GM12878 (cell line): ENCODE data around the gene METRNL. TPM values are rescaled to one million over a fixed set of nuclear protein-coding genes. Genes with fewer than 3 reads are reported as not detected.

Source experiments
- ATAC-seq: fragments of 200-7000 bp; cut with Tn5 transposase; 3 replicates; pipeline ENCODE4 v1.9.1; 2020; ENCODE audit warnings: mild to moderate bottlenecking, moderate library complexity
- BruUV-seq: library from RNA; stranded (reverse); fragments of 400-500 nt; replicated peaks from 2 replicates; lab custom pipeline; 2021; lab: Mats Ljungman, UMichigan
- CTCF ChIA-PET: fragments of 300-600 bp; sonication (Branson Sonifier 250); formaldehyde crosslinking; extraction: SDS; loops from one replicate; lab custom pipeline; 2021; ENCODE audit warnings: inconsistent platforms; lab: Yijun Ruan, JAX
- POLR2A ChIA-PET: fragments of 350-600 bp; formaldehyde crosslinking; extraction: SDS; loops from one replicate; lab custom pipeline; 2021; ENCODE audit warnings: inconsistent platforms; lab: Charles Lee
- RAD21 ChIA-PET: fragments of 300-600 bp; sonication (Branson Sonifier 250); formaldehyde crosslinking; loops from one replicate; lab custom pipeline; 2023; ENCODE audit warnings: antibody characterized with exemption; ENCODE audit not compliant: unreplicated experiment; lab: Charles Lee
- SMC1A ChIA-PET: fragments of 300-600 bp; sonication (Branson Sonifier 250); formaldehyde crosslinking; loops from one replicate; lab custom pipeline; 2023; ENCODE audit not compliant: unreplicated experiment, uncharacterized antibody; lab: Charles Lee
- DNase-seq: peaks from one replicate; pipeline ENCODE4 v3.0.0-alpha.2; 2011; ENCODE audit warnings: low read depth, low spot score
- FAIRE-seq: peaks from 3 replicates; lab custom pipeline; 2011; peaks lifted over from hg19 to GRCh38; lab: Jason Lieb, UNC
- H2AFZ ChIP-seq: 2 replicates; pipeline ENCODE4 v1.6.0; 2011; ENCODE audit warnings: low read depth, low read length, control low read depth; ENCODE audit not compliant: control insufficient read depth
- H3K27ac ChIP-seq: 2 replicates; pipeline ENCODE4 v1.5.1; 2011; ENCODE audit warnings: control low read depth; ENCODE audit not compliant: control insufficient read depth, insufficient read depth
- H3K27me3 ChIP-seq, 2 experiments: replicated peaks in 1 of 2; 2 replicates each; pipeline versions ENCODE4 v1.6.0 to v1.6.1; 2011; ENCODE audit warnings: low read length in 1 of 2; ENCODE audit not compliant: control insufficient read depth in 2 of 2, insufficient read depth in 2 of 2
- H3K36me3 ChIP-seq, 2 experiments: 2 replicates each; pipeline ENCODE4 v1.5.1; 2011; ENCODE audit warnings: low read length in 1 of 2; ENCODE audit not compliant: control insufficient read depth in 2 of 2, insufficient read depth in 2 of 2
- H3K4me1 ChIP-seq: 2 replicates; pipeline ENCODE4 v1.6.1; 2011; ENCODE audit warnings: mild to moderate bottlenecking, low read length, moderate library complexity, mixed read lengths; ENCODE audit not compliant: control insufficient read depth, insufficient read depth
- H3K4me2 ChIP-seq: 2 replicates; pipeline ENCODE4 v1.6.0; 2011; ENCODE audit warnings: control low read depth; ENCODE audit not compliant: control insufficient read depth, insufficient read depth
- H3K4me3 ChIP-seq: fragments of 200-600 bp; sonication (generic); 2 replicates; pipeline ENCODE4 v1.5.1; 2016
- H3K79me2 ChIP-seq: 2 replicates; pipeline ENCODE4 v1.6.0; 2011; ENCODE audit warnings: low read length; ENCODE audit not compliant: control insufficient read depth, insufficient read depth
- H3K9ac ChIP-seq: 2 replicates; pipeline ENCODE4 v1.8.0; 2011; ENCODE audit warnings: low read length, control low read depth, mixed read lengths; ENCODE audit not compliant: control insufficient read depth, insufficient read depth
- H3K9me3 ChIP-seq: replicated peaks from 3 replicates; pipeline ENCODE4 v1.5.1; 2011; ENCODE audit warnings: mild to moderate bottlenecking, low read length; ENCODE audit not compliant: control insufficient read depth, insufficient read depth
- H4K20me1 ChIP-seq: 2 replicates; pipeline ENCODE4 v1.6.0; 2011; ENCODE audit not compliant: control insufficient read depth, insufficient read depth
- CHD1 ChIP-seq: IDR thresholded peaks from 2 replicates; pipeline ENCODE4 v1.6.1; 2012; ENCODE audit warnings: low read depth, low read length, improper control_type of control experiment
- DPF2 ChIP-seq: fragments of 450-650 bp; IDR thresholded peaks from 2 replicates; pipeline ENCODE4 v1.6.1; 2017; ENCODE audit warnings: mild to moderate bottlenecking
- ETV6 ChIP-seq, 2 experiments: fragments of 450-650 bp in 1 of 2; IDR thresholded peaks in 1 of 2; conservative IDR thresholded peaks in 1 of 2; 2 replicates each; pipeline ENCODE4 v1.6.1; 2014; ENCODE audit warnings: antibody characterized with exemption in 1 of 2, borderline replicate concordance in 1 of 2, low read depth in 1 of 2, mild to moderate bottlenecking in 1 of 2, moderate library complexity in 1 of 2
- HDAC6 ChIP-seq: fragments of 200-600 bp; sonication (generic); IDR thresholded peaks from one replicate; pipeline ENCODE4 v1.8.0; 2017; ENCODE audit warnings: antibody characterized with exemption; ENCODE audit not compliant: unreplicated experiment
- KAT2A ChIP-seq: conservative IDR thresholded peaks from 2 replicates; pipeline ENCODE4 v1.6.1; 2011; ENCODE audit warnings: low read depth, low read length; ENCODE audit not compliant: control insufficient read depth
- PKNOX1 ChIP-seq: fragments of 450-650 bp; IDR thresholded peaks from 2 replicates; pipeline ENCODE4 v1.6.1; 2016; ENCODE audit warnings: mild to moderate bottlenecking
- PML ChIP-seq: IDR thresholded peaks from 2 replicates; pipeline ENCODE4 v1.6.1; 2012; ENCODE audit warnings: low read length, inconsistent platforms
- RAD21 ChIP-seq: IDR thresholded peaks from 2 replicates; pipeline ENCODE4 v1.6.1; 2011; ENCODE audit warnings: mild to moderate bottlenecking, low read depth, low read length, moderate library complexity; ENCODE audit not compliant: insufficient read depth
- RELB ChIP-seq: fragments of 450-650 bp; IDR thresholded peaks from 2 replicates; pipeline ENCODE4 v1.6.1; 2017; ENCODE audit warnings: low read depth, mild to moderate bottlenecking, moderate library complexity
- SREBF1 ChIP-seq: IDR thresholded peaks from 2 replicates; pipeline ENCODE4 v1.6.1; 2012; ENCODE audit warnings: mild to moderate bottlenecking, low read length
- ZNF384 ChIP-seq: IDR thresholded peaks from 2 replicates; pipeline ENCODE4 v1.6.1; 2012; ENCODE audit warnings: low read depth, mild to moderate bottlenecking, low read length, improper control_type of control experiment, borderline replicate concordance
- WGBS: methylation state at CpG from one replicate; pipeline ENCODE4 v1.1.6; 2016; ENCODE audit warnings: low lambda C conversion rate; ENCODE audit not compliant: insufficient replicate concordance, insufficient coverage; ENCODE audit errors: missing lambda C conversion rate; 5-methylcytosine and 5-hydroxymethylcytosine counted together
- in situ Hi-C: fragments of 300-500 bp; cut with MboI; formaldehyde crosslinking; loops from 9 replicates; pipeline ENCODE4 v1.14.3; 2018; ENCODE audit warnings: mixed read lengths
- intact Hi-C: fragments of 100-400 bp; cut with micrococcal nuclease; formaldehyde crosslinking; loops from one replicate; pipeline ENCODE4 v1.14.2; 2022; ENCODE audit not compliant: unreplicated experiment
- polyA plus RNA-seq, 11 experiments: library from polyadenylated mRNA; depleted of rRNA in 4 of 11; unstranded in 6 of 11; stranded (reverse) in 5 of 11; fragments of >200 nt; fragmentation: Nextera tagmentation in 4 of 11; fragmentation: Illumina TruSeq in 1 of 11; extraction: Ambion mirVana in 4 of 11; extraction: Trizol in 1 of 11; gene quantifications; 1 replicate in 1 of 11; 2 replicates in 10 of 11; pipeline versions ENCODE4 v1.2.1 to v1.2.3, GENCODE V29; 2011 to 2016; ENCODE audit warnings: inconsistent platforms in 2 of 11, missing spikeins in 2 of 11, low read depth in 1 of 11
- total RNA-seq, 4 experiments: library from RNA; depleted of rRNA in 3 of 4; stranded (reverse); fragments of >200 nt in 3 of 4; fragmentation: Illumina TruSeq in 1 of 4; extraction: Trizol in 1 of 4; gene quantifications; 2 replicates each; pipeline versions ENCODE4 v1.2.1 to v1.2.3, GENCODE V29; 2013 to 2021

METRNL gene
- total and polyA plus RNA-seq, 10 of the 15 experiments (the other 5 are each of a cell fraction or from before 2014, with no cell fraction given), result 0.05 to 3.7 (median 0.48) TPM; not detected in 2

GRCh38 chr17:83030432-83030831 lies 49.0 kb upstream of the METRNL start:
- H3K27ac ChIP-seq, result no peak overlapping the region
- no peak for ATAC-seq
- ChIA-PET POLR2A (no interaction called here), RAD21 (no interaction called here)
- in situ Hi-C loops, result no loop called here
- H3K9me3 ChIP-seq, result no peaks in the 10 kb centered on the region; the same call in 2 of the 3 replicates
- H3K4me1 ChIP-seq, result no peaks in the 10 kb centered on the region
- no peaks in the 10 kb centered on the region; a peak in 1 of 4 replicates for H3K36me3 ChIP-seq
- intact Hi-C loops, result no loop called here
- H2AFZ ChIP-seq, result no peak overlapping the region
- no peak for DNase-seq
- no peak for FAIRE-seq
- no TSS peak for BruUV-seq
- TF ChIP-seq RELB, result no peak
- no peak for TF ChIP-seq SREBF1
- no peak for TF ChIP-seq CHD1
- TF ChIP-seq, all 136 proteins: peak for 0
- no peak overlapping the region for H3K9ac ChIP-seq
- H4K20me1 ChIP-seq, result no peaks in the 10 kb centered on the region
- no peaks in the 10 kb centered on the region for H3K27me3 ChIP-seq
- WGBS, result 89% methylated on average over 23 of the region's 23 CpGs
- SMC1A ChIA-PET, result no interaction called here
- H3K4me3 ChIP-seq, result no peak overlapping the region
- CTCF ChIA-PET, result no interaction called here
- H3K79me2 ChIP-seq, result no peaks in the 10 kb centered on the region
- no peak overlapping the region for H3K4me2 ChIP-seq

- ATAC-seq (no peak), DNase-seq (no peak), FAIRE-seq (no peak)
- WGBS, result 86% methylated on average over 27 of the region's 35 CpGs
- Histone ChIP-seq H3K9me3 (no peaks in the 10 kb centered on the region; the same call in 1 of the 3 replicates), H3K27ac (no peak overlapping the region), H3K27me3 (no peaks in the 10 kb centered on the region), H3K79me2 (no peaks in the 10 kb centered on the region), H3K4me2 (no peak overlapping the region), H4K20me1 (no peaks in the 10 kb centered on the region), H3K4me3 (no peak overlapping the region), H2AFZ (no peak overlapping the region), H3K4me1 (no peaks in the 10 kb centered on the region), H3K36me3 (peaks cover 0 to 2% of the 10 kb centered on the region in 2 experiments; a peak in 2 of 4 replicates), H3K9ac (no peak overlapping the region)
- intact Hi-C loops (no loop called here), in situ Hi-C loops (no loop called here)
- BruUV-seq, result no TSS peak
- ChIA-PET SMC1A (no interaction called here), POLR2A (no interaction called here), CTCF (no interaction called here), RAD21 (no interaction called here)
- TF ChIP-seq PKNOX1 (no peak), HDAC6 (no peak), ZNF384 (no peak), KAT2A (no peak), PML (no peak), ETV6 (conservative IDR thresholded peaks at IDR 0.05 in 1 of 2, IDR thresholded peaks at IDR 0.05 in 1 of 2; ENCODE audit: borderline replicate concordance in 1 of 2, low read depth in 1 of 2) (no peak), DPF2 (no peak), RAD21 (no peak)
These were observed 48.0 kb upstream of the METRNL start for GRCh38 chr17:83031321-83031945.
